C1 segment of cervical spinal cord (tissue), 14 donors: Measurements from ENCODE around the gene SPTBN1.

Experiments used
- DNase-seq, 14 donors: peaks; one replicate each; lab custom pipeline; 2025; lab: John Stamatoyannopoulos, UW

The SPTBN1 gene

GRCh38 chr2:54455563-54456361, at the start of gene SPTBN1:
Gene SPTBN1, plus strand, starts transcription at chr2:54456327. Its CDS starts 70,092 bp downstream, at chr2:54526419.
- DNase-seq, result peak; percentile 60 to 98 (median 91)

DNA sequence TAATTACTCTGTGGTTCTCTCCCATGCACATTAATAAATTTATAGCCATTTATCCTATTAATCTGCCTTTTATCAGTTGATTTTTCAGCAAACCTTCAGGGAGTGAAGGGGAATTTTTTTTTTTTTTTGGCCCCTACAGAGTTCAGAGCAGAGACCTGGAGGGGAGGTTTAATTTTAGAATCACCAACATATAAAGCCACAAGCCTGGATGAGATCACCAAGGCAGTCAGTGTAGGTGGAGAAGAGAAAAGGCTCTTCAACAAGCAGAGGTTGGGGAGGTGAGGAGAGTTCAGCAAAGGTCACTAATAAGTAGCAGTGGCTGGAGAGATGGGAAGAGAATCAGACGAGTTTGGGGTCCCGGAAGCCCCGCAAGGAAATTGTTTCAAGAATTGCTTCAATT, 48.4 kb upstream of the SPTBN1 start:
- DNase-seq, result no peak

DNA sequence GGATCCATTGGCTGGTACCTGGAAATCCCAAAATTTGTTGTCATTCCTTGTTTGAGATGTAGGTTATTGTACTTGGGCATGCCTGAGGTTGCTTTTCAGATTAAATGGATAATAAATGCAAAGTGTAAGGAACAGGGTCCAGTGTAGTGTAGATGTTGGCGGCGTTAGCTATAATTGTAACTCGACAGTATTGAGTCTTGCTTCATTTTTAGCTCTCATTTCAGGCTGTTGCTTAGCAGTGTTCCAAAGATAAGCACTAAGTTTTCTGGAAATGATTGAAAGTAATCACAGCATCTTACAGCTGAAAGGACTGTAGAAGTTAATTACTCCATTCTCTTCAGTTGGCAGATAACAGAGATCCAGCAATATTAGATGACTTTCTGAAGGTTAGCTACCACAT, 47.8 kb upstream of the SPTBN1 start:
- no peak for DNase-seq

DNA sequence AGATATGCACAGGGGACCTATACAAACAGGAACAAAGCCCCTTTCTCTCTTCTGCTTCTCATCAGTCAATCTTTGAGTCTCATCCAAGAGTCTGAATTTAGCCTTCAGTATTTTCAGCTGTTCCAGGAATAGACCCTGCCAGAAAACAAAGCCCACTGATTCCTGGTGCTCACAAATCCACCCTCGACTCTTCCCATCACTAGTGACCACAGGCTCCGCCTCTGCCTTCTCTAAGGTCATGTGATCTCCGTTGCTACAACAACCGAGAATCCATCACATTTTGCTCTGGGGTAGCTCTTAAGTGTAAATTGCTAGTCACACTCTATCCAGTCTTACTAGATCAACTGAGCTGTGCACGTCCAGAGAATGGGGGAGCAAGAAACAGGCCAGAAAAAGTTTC, 46.4 kb upstream of the SPTBN1 start:
- DNase-seq, result peak in 9 of 14 donors; percentile 7 to 79 (median 35)

DNA sequence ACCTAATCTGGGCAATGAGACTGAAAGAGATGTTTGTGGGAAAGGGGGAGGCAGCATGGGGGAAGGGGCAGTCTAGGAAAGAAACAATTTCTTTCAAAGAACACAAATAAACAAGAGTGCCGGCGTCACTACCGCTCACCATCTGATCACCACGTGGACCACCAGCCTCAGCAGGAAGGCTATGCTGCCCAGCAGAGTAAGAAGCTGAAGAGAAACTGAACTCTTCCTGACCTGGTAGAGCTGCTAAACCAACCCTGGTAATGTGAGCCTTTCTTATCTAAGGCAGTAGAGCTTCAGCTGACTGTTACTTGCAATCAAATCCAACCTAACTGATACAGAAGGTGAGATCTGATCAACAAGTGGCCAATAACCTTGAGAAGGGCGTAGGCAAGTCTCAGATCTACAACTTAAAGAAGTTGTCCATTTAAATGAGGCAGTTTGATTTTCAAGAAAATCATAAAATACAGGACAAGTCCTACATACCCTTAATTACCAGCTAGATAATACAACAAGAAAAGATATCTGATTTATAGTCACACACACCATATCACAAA, 44.2 kb upstream of the SPTBN1 start:
- no peak for DNase-seq

DNA sequence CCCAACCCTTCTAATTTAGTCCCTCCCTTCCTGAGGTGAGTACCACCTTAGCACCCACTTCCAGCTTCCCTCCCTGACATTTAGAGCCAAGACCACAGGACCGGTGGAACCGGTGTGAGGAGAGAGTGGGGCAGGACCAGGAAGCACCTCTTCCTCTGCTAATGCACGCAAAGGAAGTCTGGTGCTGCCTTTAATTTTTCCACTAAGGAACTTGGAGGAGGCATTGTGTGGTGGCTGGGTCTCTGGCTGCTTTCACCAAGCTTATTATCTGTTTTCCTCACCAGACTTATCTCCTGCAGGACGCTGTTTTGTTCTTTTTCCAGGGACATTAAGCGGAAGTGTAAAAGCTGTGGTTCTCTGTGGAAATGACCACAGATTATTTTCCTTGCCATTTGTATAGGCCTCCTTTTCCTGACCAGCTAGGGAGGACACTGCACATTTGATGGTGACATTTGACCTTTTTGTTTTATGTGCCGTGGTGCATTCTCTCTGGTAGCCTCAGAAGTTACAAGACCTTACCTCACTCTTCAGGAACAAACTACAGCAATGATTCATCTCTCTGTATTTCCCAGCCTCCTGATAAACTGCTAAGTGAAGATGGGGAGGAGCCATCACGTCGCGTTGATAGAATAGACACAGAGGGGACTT, 39.8 kb upstream of the SPTBN1 start:
- DNase-seq, result no peak

DNA sequence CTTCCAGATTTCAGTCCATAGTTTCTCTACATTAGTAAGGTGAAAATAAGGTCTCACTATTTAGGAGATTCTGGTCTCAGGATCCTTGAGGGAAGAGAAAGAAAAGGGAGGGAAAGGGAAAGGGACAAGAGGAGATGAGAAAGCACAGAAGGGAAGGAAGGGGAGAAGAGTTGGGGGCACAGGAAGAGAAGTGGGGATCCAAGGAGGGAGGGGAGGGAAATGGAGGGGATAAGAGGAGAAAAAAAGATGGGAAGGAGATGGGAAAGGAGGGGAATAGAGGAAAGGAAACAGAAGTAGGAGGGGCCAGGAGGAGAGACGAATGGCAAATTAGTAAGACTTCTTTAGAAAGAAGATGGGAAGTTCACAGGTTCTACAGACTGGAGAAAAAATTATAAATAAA, 39.2 kb upstream of the SPTBN1 start:
- DNase-seq, result no peak

- DNase-seq, result no peak
Observed at GRCh38 chr2:54417577-54417976, 38.5 kb upstream of the SPTBN1 start.

GRCh38 chr2:54419388-54419787, 36.7 kb upstream of the SPTBN1 start:
- no peak for DNase-seq

DNA sequence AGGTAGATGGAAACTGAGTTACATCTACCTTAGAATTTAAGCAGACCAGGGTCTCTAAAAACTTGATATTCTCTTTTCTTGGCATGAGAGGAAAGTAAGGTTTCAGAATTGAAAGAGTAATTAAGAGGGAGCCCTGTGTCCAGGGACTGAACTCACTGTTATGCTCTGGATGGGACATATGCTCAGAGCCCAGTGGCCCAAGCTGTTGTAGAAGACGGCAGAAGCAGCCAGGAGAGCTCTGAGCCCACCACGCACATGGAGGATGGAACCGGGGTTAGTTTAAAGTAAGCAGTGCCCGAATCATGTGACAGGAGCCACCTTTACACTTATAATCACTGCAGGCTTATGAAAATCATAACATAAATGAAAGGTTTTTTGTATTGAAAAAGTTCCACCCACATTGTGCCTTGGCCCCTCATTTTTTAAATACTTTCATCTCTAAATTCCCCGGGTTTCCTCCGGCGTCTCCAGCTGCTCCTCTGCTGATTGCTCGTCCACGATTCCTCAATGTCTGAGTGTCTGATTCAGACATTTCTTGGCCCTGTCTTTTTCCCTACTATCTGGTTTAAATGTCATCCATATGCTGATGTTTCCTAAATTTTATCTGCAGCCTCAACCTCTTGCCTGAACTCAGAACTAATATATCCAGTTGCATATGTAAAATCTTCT, 36.1 kb upstream of the SPTBN1 start:
- DNase-seq, result no peak

DNA sequence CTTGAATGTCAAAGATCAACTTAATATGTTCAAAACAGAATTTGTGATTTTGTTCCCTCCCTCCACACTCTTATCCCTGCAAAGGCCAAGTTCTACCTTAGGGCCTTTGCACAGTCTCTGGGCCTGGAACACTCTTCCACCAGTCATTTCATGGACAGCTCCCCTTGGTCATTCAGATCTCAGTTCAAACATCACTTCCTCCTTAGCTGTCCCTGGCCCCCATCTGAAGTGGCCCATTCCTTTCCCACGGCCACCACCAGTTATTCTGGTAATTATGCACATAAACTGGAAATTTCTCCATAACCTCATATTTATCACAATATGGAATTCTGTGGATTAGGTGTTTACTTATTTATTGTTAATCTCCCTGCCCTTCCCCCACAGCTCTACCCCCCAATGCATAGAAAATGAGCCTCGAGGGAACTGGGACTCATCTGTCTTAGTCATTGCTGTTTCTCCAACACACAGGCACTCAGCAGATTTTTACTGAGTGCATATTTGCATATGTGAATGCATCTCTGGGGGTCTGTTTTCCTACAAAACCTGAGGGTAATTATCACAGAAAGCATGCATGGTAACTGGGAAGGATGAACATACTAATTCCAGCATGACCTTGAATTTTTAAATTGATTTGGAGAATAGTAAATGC, 35.5 kb upstream of the SPTBN1 start:
- no peak for DNase-seq

GRCh38 chr2:54422072-54422581, 34.0 kb upstream of the SPTBN1 start:
- no peak for DNase-seq

GRCh38 chr2:54423213-54423612, 32.9 kb upstream of the SPTBN1 start:
- no peak for DNase-seq

- DNase-seq, result no peak
Observed at GRCh38 chr2:54424555-54425163, 31.5 kb upstream of the SPTBN1 start.

DNA sequence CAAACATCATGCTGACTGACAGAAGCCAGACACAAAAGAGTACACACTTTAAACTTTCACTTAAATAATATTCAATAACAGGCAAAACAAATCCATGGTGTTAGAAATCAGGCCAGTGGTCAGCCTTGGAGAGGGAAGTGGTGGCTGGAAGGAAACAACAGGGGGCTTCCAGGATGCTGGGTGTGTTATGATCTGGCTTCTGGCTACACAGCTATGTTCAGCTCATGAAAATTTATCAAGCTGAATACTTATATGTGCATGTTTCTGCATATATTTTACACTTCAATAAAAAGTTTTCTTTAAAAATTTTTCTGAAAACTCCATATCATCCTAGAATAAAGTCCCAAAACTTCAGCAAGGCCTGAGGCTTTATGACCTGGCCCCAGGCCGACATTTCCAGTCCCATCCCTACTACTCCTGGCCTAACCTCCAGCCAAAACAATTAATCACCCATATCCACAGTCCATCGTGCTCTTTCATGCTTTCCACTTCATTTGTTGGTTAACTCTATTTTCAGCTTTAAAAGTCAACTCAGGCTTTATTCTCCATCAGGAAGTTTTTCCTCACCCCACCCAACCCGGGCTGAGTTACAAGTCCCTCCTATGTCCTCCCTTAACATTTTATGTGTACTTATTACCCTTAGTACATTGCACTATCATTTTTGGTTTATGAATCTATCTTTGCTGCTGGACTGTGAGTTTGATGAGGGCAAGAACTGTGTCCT, 27.9 kb upstream of the SPTBN1 start:
- no peak for DNase-seq

DNA sequence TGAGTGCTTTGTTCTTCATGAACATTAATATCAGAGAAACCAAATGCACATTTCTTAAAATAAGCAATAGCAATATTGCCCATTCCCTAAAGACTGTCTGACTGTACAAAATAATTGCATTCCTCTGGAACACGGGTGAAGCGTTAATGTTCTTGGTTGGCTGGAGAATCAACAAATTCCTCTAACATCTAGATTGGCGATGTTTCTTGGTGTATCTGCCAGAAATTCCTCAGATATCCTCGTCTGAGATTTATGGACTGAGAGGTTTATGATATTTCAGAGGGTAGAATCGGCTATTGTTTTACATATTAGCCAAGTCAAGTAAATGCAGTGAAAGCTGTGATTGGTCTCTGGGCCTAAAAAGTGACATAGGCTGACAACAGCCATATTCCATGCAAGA, 27.1 kb upstream of the SPTBN1 start:
- no peak for DNase-seq

- DNase-seq, result no peak
Observed at GRCh38 chr2:54429811-54430551, 26.1 kb upstream of the SPTBN1 start.

DNA sequence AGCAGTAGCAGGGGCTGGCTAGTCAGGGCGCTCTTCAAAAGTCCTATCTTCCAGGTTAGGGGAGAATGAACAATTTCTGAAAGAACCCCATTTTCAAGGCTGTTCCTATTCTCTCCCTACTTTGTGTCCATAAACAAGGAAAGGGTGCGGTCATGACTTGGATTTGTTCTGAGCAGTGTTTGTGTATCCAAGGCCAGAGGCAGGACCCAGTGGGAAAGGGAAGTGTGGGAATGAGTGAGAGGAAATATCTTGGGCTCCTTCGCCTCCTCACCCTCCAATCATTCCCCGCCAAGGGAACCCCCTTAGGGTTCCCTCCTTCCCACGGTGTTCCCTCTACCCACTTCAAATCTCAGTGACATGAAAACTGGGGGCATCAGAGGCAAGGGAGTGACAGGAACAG, 25.5 kb upstream of the SPTBN1 start:
- no peak for DNase-seq

GRCh38 chr2:54432251-54433015, 23.7 kb upstream of the SPTBN1 start:
- DNase-seq, result peak in 6 of 14 donors; percentile 6 to 71 (median 22)
